Panc1 (cell line): ENCODE data around the gene MYORG. TPM values are rescaled to one million over a fixed set of nuclear protein-coding genes. Genes with fewer than 3 reads are reported as not detected.
"Not testable (repeated sequence)": the region's sequence is repeated elsewhere in the genome, so short reads cannot be mapped to it uniquely, and the experiment has no call there.

Experiments
- ATAC-seq: fragments of 200-7000 bp; cut with Tn5 transposase; 2 replicates; pipeline ENCODE4 v1.9.1; 2020; ENCODE audit warnings: mild to moderate bottlenecking, moderate library complexity
- BruUV-seq: library from RNA; stranded (reverse); fragments of 400-500 nt; replicated peaks from 2 replicates; lab custom pipeline; 2021; lab: Mats Ljungman, UMichigan
- CTCF ChIA-PET: fragments of 300-600 bp; sonication (Branson Sonifier 250); formaldehyde crosslinking; loops from one replicate; lab custom pipeline; 2022; ENCODE audit warnings: antibody characterized with exemption; lab: Charles Lee
- POLR2A ChIA-PET: fragments of 300-600 bp; sonication (Branson Sonifier 250); formaldehyde crosslinking; loops from one replicate; lab custom pipeline; 2022; ENCODE audit warnings: antibody characterized with exemption; lab: Charles Lee
- DNase-seq: peaks from one replicate; pipeline ENCODE4 v3.0.0-alpha.2; 2010; ENCODE audit warnings: low read depth, low spot score
- H3K27ac ChIP-seq: 2 replicates; pipeline ENCODE4 v1.5.1; 2011; ENCODE audit warnings: mild to moderate bottlenecking, low read length, inconsistent platforms
- H3K27me3 ChIP-seq: fragments of 200-500 bp; sonication (Bioruptor generic); 2 replicates; pipeline ENCODE4 v1.6.0; 2014; ENCODE audit warnings: low read length, inconsistent platforms; ENCODE audit not compliant: control insufficient read depth, insufficient read depth
- H3K36me3 ChIP-seq: fragments of 200-500 bp; sonication (Bioruptor generic); 2 replicates; pipeline ENCODE4 v1.5.1; 2014; ENCODE audit warnings: inconsistent platforms, mild to moderate bottlenecking, low read length, moderate library complexity; ENCODE audit not compliant: control insufficient read depth, insufficient read depth
- H3K4me1 ChIP-seq: 2 replicates; pipeline ENCODE4 v1.5.1; 2011; ENCODE audit warnings: inconsistent platforms, mild to moderate bottlenecking, low read length, moderate library complexity; ENCODE audit not compliant: control insufficient read depth, insufficient read depth
- H3K4me3 ChIP-seq, 2 experiments: 2 replicates each; pipeline ENCODE4 v1.5.1; 2011 to 2012; ENCODE audit warnings: low read depth in 2 of 2, low read length in 2 of 2, mild to moderate bottlenecking in 2 of 2, inconsistent platforms in 1 of 2, moderate library complexity in 1 of 2
- H3K9me3 ChIP-seq: fragments of 200-500 bp; sonication (Bioruptor generic); 2 replicates; pipeline ENCODE4 v1.5.1; 2014; ENCODE audit warnings: low read depth, mild to moderate bottlenecking, inconsistent platforms, low read length, moderate library complexity; ENCODE audit not compliant: control insufficient read depth, insufficient read depth
- CTCF ChIP-seq: fragments of 450-650 bp; IDR thresholded peaks from 2 replicates; pipeline ENCODE4 v1.5.1; 2017; ENCODE audit warnings: mild to moderate bottlenecking
- POLR2AphosphoS5 ChIP-seq: IDR thresholded peaks from 2 replicates; pipeline ENCODE4 v1.6.1; 2012; ENCODE audit warnings: mild to moderate bottlenecking, low read depth, low read length, moderate library complexity
- REST ChIP-seq, 2 experiments: IDR thresholded peaks; 2 replicates each; pipeline ENCODE4 v1.6.1; 2011 to 2012; ENCODE audit warnings: low read depth in 2 of 2, control low read depth in 1 of 2, low read length in 1 of 2, mild to moderate bottlenecking in 1 of 2, moderate library complexity in 1 of 2; ENCODE audit not compliant: insufficient read depth in 1 of 2
- SIN3A ChIP-seq: IDR thresholded peaks from 2 replicates; pipeline ENCODE4 v1.6.1; 2012; ENCODE audit warnings: low read depth, mild to moderate bottlenecking, low read length, moderate library complexity, borderline replicate concordance; ENCODE audit not compliant: insufficient read depth
- TCF7L2 ChIP-seq: IDR thresholded peaks from 2 replicates; pipeline ENCODE4 v1.6.1; 2011; ENCODE audit warnings: mild to moderate bottlenecking, low read depth, low read length, inconsistent platforms
- in situ Hi-C: cut with HindIII; loops from 2 replicates; pipeline ENCODE4 v1.10.0; 2016; ENCODE audit warnings: low sequenced_read_pairs, low pct_unique_long_range_greater_than_20kb
- intact Hi-C: fragments of 100-400 bp; cut with micrococcal nuclease; formaldehyde crosslinking; loops from one replicate; pipeline ENCODE4 v1.10.0; 2022; ENCODE audit not compliant: unreplicated experiment
- total RNA-seq: library from RNA; stranded (reverse); gene quantifications from one replicate; pipeline ENCODE4 v1.2.1, GENCODE V29; 2021; ENCODE audit not compliant: unreplicated experiment

MYORG gene
- total RNA-seq, 1 experiment from 2014 or later, result 9.7 TPM

GRCh38 chr9:34369636-34370035 lies 7.1 kb downstream of the MYORG start:
- TF ChIP-seq REST (IDR thresholded peaks at IDR 0.05; ENCODE audit: insufficient read depth in 1 of 2, low read depth in 2 of 2, low read length in 1 of 2) (no peak), SIN3A (no peak), TCF7L2 (no peak), CTCF (no peak), POLR2AphosphoS5 (no peak)
- ATAC-seq (no peak), DNase-seq (no peak)
- BruUV-seq, result no TSS peak
- Histone ChIP-seq H3K4me1 (no peaks in the 10 kb centered on the region), H3K36me3 (no peaks in the 10 kb centered on the region), H3K27me3 (no peaks in the 10 kb centered on the region), H3K4me3 (no peak overlapping the region), H3K27ac (no peak overlapping the region), H3K9me3 (no peaks in the 10 kb centered on the region)
- ChIA-PET POLR2A (no interaction called here), CTCF (interaction anchor here (0.6 kb wide), 1 partner anchor 267 kb away, joined by 4 read pairs; no protein-coding TSS in a partner anchor)
- in situ Hi-C loops (no loop called here), intact Hi-C loops (no loop called here)

- CTCF ChIA-PET, result interaction anchor here (0.6 kb wide), 1 partner anchor 268 kb away, joined by 4 read pairs; no protein-coding TSS in a partner anchor
- H3K9me3 ChIP-seq, H3K27me3 ChIP-seq, H3K4me1 ChIP-seq, H3K27ac ChIP-seq, DNase-seq, intact Hi-C loops, in situ Hi-C loops, POLR2A ChIA-PET, H3K4me3 ChIP-seq, H3K36me3 ChIP-seq, BruUV-seq, ATAC-seq: not testable (repeated sequence)
Measured at GRCh38 chr9:34368796-34369195, 7.9 kb downstream of the MYORG start.

- in situ Hi-C loops, BruUV-seq: not testable (repeated sequence)
Measured at GRCh38 chr9:34367751-34368410, 8.8 kb downstream of the MYORG start.

More at GRCh38 chr9:34367751-34368410, 8.8 kb downstream of the MYORG start:
- H3K27ac ChIP-seq, intact Hi-C loops, H3K36me3 ChIP-seq, H3K4me3 ChIP-seq, H3K9me3 ChIP-seq, CTCF ChIA-PET, POLR2A ChIA-PET, ATAC-seq, DNase-seq, H3K4me1 ChIP-seq, H3K27me3 ChIP-seq: not testable (repeated sequence)
